ENCODE data around the gene SMIM11. TPM values are rescaled to one million over a fixed set of nuclear protein-coding genes. Genes with fewer than 3 reads are reported as not detected.
A peak's percentile ranks its signal among the peaks of the same experiment; 100 is the strongest.
"Not testable (repeated sequence)": the region's sequence is repeated elsewhere in the genome, so short reads cannot be mapped to it uniquely, and the experiment has no call there.

Gene SMIM11
- total RNA-seq, 4 donors from 2014 or later, result 0.34 to 7.7 (median 4.7) TPM

GRCh38 chr21:34363733-34364132 lies 11.6 kb upstream of the SMIM11 start, which contains the start of gene KCNE2:
KCNE2 (plus strand) TSS chr21:34364006; CDS start chr21:34370479, 6,473 bp downstream.
- no peak within 1 kb of the TSS for H3K4me3 ChIP-seq (ENCODE audit: low read depth, poor library complexity, severe bottlenecking)
- TF ChIP-seq CTCF (IDR thresholded peaks at IDR 0.05), result no peak
- no peak for TF ChIP-seq POLR2A (IDR thresholded peaks at IDR 0.05)
- no peak for DNase-seq (ENCODE audit: low spot score in 2 of 2)
- whole genome bisulfite sequencing, 2 donors, result 51 to 67% methylated on average over 3 of the region's 3 CpGs
- intact Hi-C loops (cut with DNase I; ENCODE audit: low total_unique reads), result no loop called here

GRCh38 chr21:34364921-34365320 lies 10.4 kb upstream of the SMIM11 start:
- intact Hi-C loops (cut with DNase I; ENCODE audit: low total_unique reads), result no loop called here
- H3K4me3 ChIP-seq (ENCODE audit: low read depth, poor library complexity, severe bottlenecking), result no peak overlapping the region
- TF ChIP-seq POLR2A (IDR thresholded peaks at IDR 0.05), result no peak
- no peak for TF ChIP-seq CTCF (IDR thresholded peaks at IDR 0.05)
- DNase-seq (ENCODE audit: low spot score in 2 of 2), result no peak

GRCh38 chr21:34365809-34366208 lies 9.5 kb upstream of the SMIM11 start:
- H3K4me3 ChIP-seq (ENCODE audit: low read depth, poor library complexity, severe bottlenecking), result no peak overlapping the region
- intact Hi-C loops (cut with DNase I; ENCODE audit: low total_unique reads), result no loop called here
- TF ChIP-seq CTCF (IDR thresholded peaks at IDR 0.05), result no peak
- TF ChIP-seq POLR2A (IDR thresholded peaks at IDR 0.05), result no peak
- 84 to 86% methylated on average over 6 of the region's 6 CpGs for WGBS, 2 donors
- DNase-seq (ENCODE audit: low spot score in 2 of 2), result no peak

GRCh38 chr21:34367320-34367935 lies 7.9 kb upstream of the SMIM11 start:
- TF ChIP-seq CTCF (IDR thresholded peaks at IDR 0.05) (no peak), POLR2A (IDR thresholded peaks at IDR 0.05) (no peak)
- intact Hi-C loops (cut with DNase I; ENCODE audit: low total_unique reads), result no loop called here
- no peak overlapping the region for H3K4me3 ChIP-seq (ENCODE audit: low read depth, poor library complexity, severe bottlenecking)
- 55 to 65% methylated on average over 3 of the region's 3 CpGs for WGBS, 2 donors
- DNase-seq (ENCODE audit: low spot score in 2 of 2), result peak in 1 of 2 donors; percentile 57

GRCh38 chr21:34369741-34370140 lies 5.6 kb upstream of the SMIM11 start:
- no peak for TF ChIP-seq CTCF (IDR thresholded peaks at IDR 0.05)
- no peak for TF ChIP-seq POLR2A (IDR thresholded peaks at IDR 0.05)
- intact Hi-C loops (cut with DNase I; ENCODE audit: low total_unique reads), result no loop called here
- H3K4me3 ChIP-seq (ENCODE audit: low read depth, poor library complexity, severe bottlenecking), result no peak overlapping the region
- no peak for DNase-seq (ENCODE audit: low spot score in 2 of 2)
- 27 to 28% methylated on average over 1 of the region's 1 CpG for WGBS, 2 donors

- WGBS, 2 donors, result 87 to 92% methylated on average over 5 of the region's 5 CpGs
- intact Hi-C loops (cut with DNase I; ENCODE audit: low total_unique reads), result no loop called here
- TF ChIP-seq POLR2A (IDR thresholded peaks at IDR 0.05) (no peak), CTCF (IDR thresholded peaks at IDR 0.05) (peak in 1 of 3 donors; percentile 17)
- no peak for DNase-seq (ENCODE audit: low spot score in 2 of 2)
- H3K4me3 ChIP-seq (ENCODE audit: low read depth, poor library complexity, severe bottlenecking), result no peak overlapping the region
These were observed 3.0 kb upstream of the SMIM11 start for GRCh38 chr21:34372321-34372720.

GRCh38 chr21:34374462-34374861 lies 845 bp upstream of the SMIM11 start:
- WGBS, 2 donors, result 80% methylated on average over 1 of the region's 8 CpGs; no CpG with 5 or more reads in 1 of the 2 donors
- intact Hi-C loops (cut with DNase I; ENCODE audit: low total_unique reads); DNase-seq (ENCODE audit: low spot score in 2 of 2); H3K4me3 ChIP-seq (ENCODE audit: low read depth, poor library complexity, severe bottlenecking): not testable (repeated sequence)

GRCh38 chr21:34375619-34375972 lies 289 bp downstream of the SMIM11 start:
- intact Hi-C loops (cut with DNase I; ENCODE audit: low total_unique reads); DNase-seq (ENCODE audit: low spot score in 2 of 2); H3K4me3 ChIP-seq (ENCODE audit: low read depth, poor library complexity, severe bottlenecking): not testable (repeated sequence)
- no CpG with 5 or more reads among the region's 33 CpGs for WGBS, 2 donors

GRCh38 chr21:34383138-34383537 lies 7.8 kb downstream of the SMIM11 start:
- DNase-seq (ENCODE audit: low spot score in 2 of 2); H3K4me3 ChIP-seq (ENCODE audit: low read depth, poor library complexity, severe bottlenecking); intact Hi-C loops (cut with DNase I; ENCODE audit: low total_unique reads): not testable (repeated sequence)
- WGBS, 2 donors, result no CpG with 5 or more reads among the region's 2 CpGs
